ENCODE results near the gene SERPINE3. TPM values are rescaled to one million over a fixed set of nuclear protein-coding genes. Genes with fewer than 3 reads are reported as not detected.

The SERPINE3 gene
- total RNA-seq, 2 donors from 2014 or later = not detected

DNA sequence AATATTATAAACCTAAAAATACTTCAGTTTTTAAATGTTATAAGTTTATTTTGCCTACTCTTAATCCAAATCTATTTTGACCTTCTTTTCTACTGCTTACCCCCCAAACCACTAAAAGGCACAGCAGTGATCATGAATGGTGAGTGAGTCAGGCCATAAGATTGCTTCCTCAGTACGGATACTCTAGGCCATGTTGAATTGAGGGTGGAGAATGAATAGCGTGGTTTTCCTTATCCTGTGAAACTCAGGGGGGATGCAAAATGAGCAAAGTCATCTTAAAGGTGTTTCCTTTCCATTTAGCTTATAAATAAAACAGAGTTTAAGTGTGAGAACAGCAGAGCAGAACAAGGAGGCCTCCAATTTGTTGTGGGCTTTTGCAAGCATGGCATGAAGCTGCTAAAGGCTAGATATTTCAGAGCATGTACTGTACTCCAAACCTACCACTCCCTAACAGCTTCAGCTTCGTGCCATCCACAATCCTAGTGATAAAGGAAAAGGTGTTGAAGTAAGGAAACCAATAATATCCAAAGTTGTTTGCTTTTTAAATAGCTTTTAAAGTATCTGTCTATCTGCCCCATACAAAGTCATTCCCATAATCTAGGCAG is 25.0 kb downstream of the SERPINE3 start:
- H3K36me3 ChIP-seq = no peaks in the 10 kb centered on the region
- H3K9ac ChIP-seq (ENCODE audit: low read depth in 2 of 2, low read length in 2 of 2) = no peak overlapping the region
- intact Hi-C loops (cut with DNase I) = no loop called here
- H3K9me3 ChIP-seq = no peaks in the 10 kb centered on the region
- TF ChIP-seq, protein P1, sequence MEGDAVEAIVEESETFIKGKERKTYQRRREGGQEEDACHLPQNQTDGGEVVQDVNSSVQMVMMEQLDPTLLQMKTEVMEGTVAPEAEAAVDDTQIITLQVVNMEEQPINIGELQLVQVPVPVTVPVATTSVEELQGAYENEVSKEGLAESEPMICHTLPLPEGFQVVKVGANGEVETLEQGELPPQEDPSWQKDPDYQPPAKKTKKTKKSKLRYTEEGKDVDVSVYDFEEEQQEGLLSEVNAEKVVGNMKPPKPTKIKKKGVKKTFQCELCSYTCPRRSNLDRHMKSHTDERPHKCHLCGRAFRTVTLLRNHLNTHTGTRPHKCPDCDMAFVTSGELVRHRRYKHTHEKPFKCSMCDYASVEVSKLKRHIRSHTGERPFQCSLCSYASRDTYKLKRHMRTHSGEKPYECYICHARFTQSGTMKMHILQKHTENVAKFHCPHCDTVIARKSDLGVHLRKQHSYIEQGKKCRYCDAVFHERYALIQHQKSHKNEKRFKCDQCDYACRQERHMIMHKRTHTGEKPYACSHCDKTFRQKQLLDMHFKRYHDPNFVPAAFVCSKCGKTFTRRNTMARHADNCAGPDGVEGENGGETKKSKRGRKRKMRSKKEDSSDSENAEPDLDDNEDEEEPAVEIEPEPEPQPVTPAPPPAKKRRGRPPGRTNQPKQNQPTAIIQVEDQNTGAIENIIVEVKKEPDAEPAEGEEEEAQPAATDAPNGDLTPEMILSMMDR (IDR thresholded peaks at IDR 0.05) = no peak
- H3K4me3 ChIP-seq = no peak overlapping the region
- no peak for DNase-seq
- no peaks in the 10 kb centered on the region for H3K4me1 ChIP-seq
- H3K27ac ChIP-seq = no peak overlapping the region
- H3K27me3 ChIP-seq = no peaks in the 10 kb centered on the region

DNA sequence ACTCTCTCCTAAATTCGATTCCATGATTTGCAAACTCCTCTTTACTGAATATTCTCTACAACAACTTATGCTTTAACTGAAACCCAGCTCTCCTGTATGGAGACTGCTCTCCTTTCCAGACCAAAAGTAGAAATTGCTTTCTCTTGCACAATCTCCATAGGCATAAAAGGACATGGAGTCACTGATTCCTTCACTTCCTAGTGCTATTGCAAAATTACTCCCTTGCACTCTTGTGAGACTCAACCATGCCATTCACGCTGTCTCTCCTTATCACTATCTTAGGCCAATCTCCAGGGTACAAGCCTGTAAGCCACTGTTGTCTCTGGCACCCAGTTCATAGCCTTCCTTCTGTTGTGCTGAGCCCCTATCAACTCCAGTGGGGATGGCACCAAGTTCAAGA is 30.6 kb downstream of the SERPINE3 start:
- Histone ChIP-seq H3K36me3 (peaks cover 11% of the 10 kb centered on the region), H3K4me1 (no peaks in the 10 kb centered on the region), H3K4me3 (no peak overlapping the region), H3K9ac (ENCODE audit: low read depth in 2 of 2, low read length in 2 of 2) (no peak overlapping the region), H3K27ac (no peak overlapping the region), H3K27me3 (no peaks in the 10 kb centered on the region), H3K9me3 (no peaks in the 10 kb centered on the region)
- intact Hi-C loops (cut with DNase I) = no loop called here
- TF ChIP-seq, protein P1 (IDR thresholded peaks at IDR 0.05) = no peak
- no peak for DNase-seq

DNA sequence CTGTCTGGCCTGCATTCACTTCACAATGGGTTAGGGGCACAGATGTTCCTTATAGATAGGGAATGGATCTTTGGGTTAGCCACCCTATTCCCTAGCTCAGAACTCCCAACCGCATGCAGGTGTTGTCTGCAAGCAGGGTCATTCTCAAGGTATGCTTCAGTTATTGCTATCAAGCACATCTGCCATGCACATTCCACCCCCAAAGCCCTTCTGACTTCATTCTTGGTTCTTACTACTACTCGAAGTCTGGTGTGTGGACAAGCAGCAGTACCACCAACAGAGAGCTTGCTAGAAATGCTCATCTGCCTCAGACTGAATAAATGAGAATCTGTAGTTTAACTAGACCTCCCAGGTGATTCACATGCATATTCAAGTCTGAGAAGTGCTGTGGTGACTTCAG is 31.3 kb downstream of the SERPINE3 start:
- TF ChIP-seq, protein P1 (IDR thresholded peaks at IDR 0.05) = no peak
- Histone ChIP-seq H3K4me3 (no peak overlapping the region), H3K4me1 (no peaks in the 10 kb centered on the region), H3K9ac (ENCODE audit: low read depth in 2 of 2, low read length in 2 of 2) (no peak overlapping the region), H3K27ac (no peak overlapping the region), H3K27me3 (no peaks in the 10 kb centered on the region), H3K9me3 (no peaks in the 10 kb centered on the region), H3K36me3 (peaks cover 11% of the 10 kb centered on the region)
- intact Hi-C loops (cut with DNase I) = no loop called here
- no peak for DNase-seq

DNA sequence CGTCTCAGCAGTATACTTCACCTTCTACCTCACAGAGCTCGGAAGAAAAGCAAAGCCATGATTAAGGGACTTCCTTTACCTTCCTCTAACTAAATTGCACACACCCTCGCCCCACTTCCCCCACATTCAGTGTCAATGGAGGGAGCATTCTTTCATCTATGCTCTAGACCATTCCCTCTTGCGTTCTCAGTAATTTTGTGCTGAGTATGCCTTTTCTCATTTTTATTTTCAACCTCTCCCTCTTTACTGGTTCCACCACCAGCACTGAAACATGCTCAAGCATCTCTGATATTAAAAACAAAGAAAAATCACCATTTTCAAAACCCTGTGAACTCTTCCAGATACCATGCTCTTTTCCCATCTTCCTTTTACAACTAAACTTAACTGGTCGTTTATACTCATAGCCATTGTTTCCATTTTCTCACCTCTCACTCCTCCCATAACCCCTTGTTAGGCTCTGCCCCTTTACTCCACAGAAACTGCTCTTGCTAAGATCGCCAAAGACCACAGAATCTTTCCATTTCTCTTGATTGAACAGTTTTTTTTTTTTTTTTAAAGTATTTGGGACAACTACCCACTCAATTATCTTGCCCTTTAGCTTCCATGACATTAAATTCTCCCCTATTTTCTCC is 32.4 kb downstream of the SERPINE3 start:
- H3K9me3 ChIP-seq = no peaks in the 10 kb centered on the region
- H3K27me3 ChIP-seq = no peaks in the 10 kb centered on the region
- peaks cover 11% of the 10 kb centered on the region for H3K36me3 ChIP-seq
- no peaks in the 10 kb centered on the region for H3K4me1 ChIP-seq
- intact Hi-C loops (cut with DNase I) = no loop called here
- H3K4me3 ChIP-seq = no peak overlapping the region
- no peak overlapping the region for H3K9ac ChIP-seq (ENCODE audit: low read depth in 2 of 2, low read length in 2 of 2)
- no peak for DNase-seq
- TF ChIP-seq, protein P1 (IDR thresholded peaks at IDR 0.05) = no peak
- no peak overlapping the region for H3K27ac ChIP-seq

DNA sequence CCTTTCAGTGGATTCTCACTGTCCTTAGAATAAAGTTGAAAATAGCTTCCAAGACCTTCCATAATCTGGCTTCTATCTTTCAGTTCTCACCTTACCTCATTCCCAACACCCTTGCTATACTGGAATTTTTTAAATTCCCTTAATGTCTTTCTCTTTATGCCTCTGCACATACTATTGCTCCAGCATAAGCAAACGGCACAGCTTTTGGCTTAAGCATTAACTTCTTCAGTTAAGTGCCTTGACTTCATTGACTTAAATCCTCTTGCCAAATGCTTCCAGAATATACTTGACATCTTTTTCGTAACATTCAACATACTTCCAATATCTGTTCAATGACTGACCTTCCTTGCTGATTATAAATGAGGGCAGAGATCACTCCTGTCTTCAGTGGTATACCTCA is 34.0 kb downstream of the SERPINE3 start:
- no peaks in the 10 kb centered on the region for H3K27me3 ChIP-seq
- DNase-seq = no peak
- peaks cover 11% of the 10 kb centered on the region for H3K36me3 ChIP-seq
- H3K9ac ChIP-seq (ENCODE audit: low read depth in 2 of 2, low read length in 2 of 2) = no peak overlapping the region
- no peaks in the 10 kb centered on the region for H3K9me3 ChIP-seq
- H3K4me1 ChIP-seq = no peaks in the 10 kb centered on the region
- H3K27ac ChIP-seq = no peak overlapping the region
- intact Hi-C loops (cut with DNase I) = no loop called here
- TF ChIP-seq, protein P1 (IDR thresholded peaks at IDR 0.05) = no peak
- H3K4me3 ChIP-seq = no peak overlapping the region

Data from colonic mucosa (tissue), 4 donors.